Right lobe of liver (tissue), 6 donors: ENCODE measurements around the gene REC114. TPM values are rescaled to one million over a fixed set of nuclear protein-coding genes. Genes with fewer than 3 reads are reported as not detected.

Source experiments
- ATAC-seq, 4 donors: fragments of 200-7000 bp; cut with Tn5 transposase; one replicate each; pipeline ENCODE4 v1.9.1; 2020; ENCODE audit warnings: mild to moderate bottlenecking in 4 of 4, moderate library complexity in 4 of 4
- DNase-seq, 3 donors: peaks; one replicate each; pipeline ENCODE4 v3.0.0-alpha.2; 2020
- H3K27ac ChIP-seq, 3 donors: fragments of 200-600 bp; one replicate each; pipeline ENCODE4 v1.8.0; 2022
- H3K27me3 ChIP-seq, 2 donors: fragments of 200-600 bp; one replicate each; pipeline ENCODE4 v1.8.0; 2022
- H3K36me3 ChIP-seq, 4 donors: fragments of 200-600 bp; sonication (generic) in 1 of 4; one replicate each; pipeline versions ENCODE4 v1.5.1 to v1.8.0; 2017 to 2022; ENCODE audit warnings: control low read depth in 1 of 4
- H3K4me1 ChIP-seq, 4 donors: fragments of 200-600 bp; sonication (generic) in 1 of 4; one replicate each; pipeline versions ENCODE4 v1.5.1 to v1.8.0; 2017 to 2022; ENCODE audit warnings: control low read depth in 1 of 4
- H3K4me3 ChIP-seq, 3 donors: fragments of 200-600 bp; one replicate each; pipeline ENCODE4 v1.8.0; 2022
- H3K9me3 ChIP-seq, 4 donors: fragments of 200-600 bp; sonication (generic) in 1 of 4; one replicate each; pipeline versions ENCODE4 v1.5.1 to v1.8.0; 2017 to 2022; ENCODE audit warnings: control low read depth in 1 of 4
- POLR2A ChIP-seq: fragments of 450-650 bp; IDR thresholded peaks from one replicate; pipeline ENCODE4 v1.6.1; 2017; ENCODE audit warnings: antibody characterized with exemption, mild to moderate bottlenecking
- WGBS: methylation state at CpG from one replicate; pipeline ENCODE4 v1.1.6; 2018; ENCODE audit warnings: low coverage, low lambda C conversion rate; ENCODE audit not compliant: insufficient coverage; ENCODE audit errors: missing lambda C conversion rate; 5-methylcytosine and 5-hydroxymethylcytosine counted together
- intact Hi-C, 2 donors: fragments of 100-400 bp; cut with DNase I; formaldehyde crosslinking; loops; one replicate each; pipeline versions ENCODE4 v1.11.2 to v1.14.1; 2022
- total RNA-seq, 6 experiments: library from RNA; depleted of rRNA in 2 of 6; stranded (reverse); fragments of >200 nt in 2 of 6; fragmentation: NEBNext Ultra II Directional in 3 of 6; extraction: Animal tissue kit (Norgen Biotek cat#: 25700) in 3 of 6; gene quantifications; one replicate each; pipeline versions ENCODE4 v1.1.0 to v1.2.4, GENCODE V29; 2016 to 2023
- TF ChIP-seq, protein P1 (sequence below), 4 donors: fragments of 200-600 bp in 3 of 4; fragments of 450-650 bp in 1 of 4; IDR thresholded peaks; one replicate each; pipeline versions ENCODE4 v1.5.1 to v1.8.0; 2016 to 2022; ENCODE audit warnings: antibody characterized with exemption in 4 of 4, mild to moderate bottlenecking in 2 of 4
- donor health status: DM: no; HTN: yes; CAD: no.
- donor health status: DM: no; HTN: no; CAD: no.
- donor health status: DM: no; HTN: no; CAD: no.
- donor health status: DM: no; HTN: yes; CAD: no.
- donor health status: DM: no; HTN: yes; CAD: no.

Gene REC114
- total RNA-seq, 6 experiments from 2014 or later: not detected

DNA sequence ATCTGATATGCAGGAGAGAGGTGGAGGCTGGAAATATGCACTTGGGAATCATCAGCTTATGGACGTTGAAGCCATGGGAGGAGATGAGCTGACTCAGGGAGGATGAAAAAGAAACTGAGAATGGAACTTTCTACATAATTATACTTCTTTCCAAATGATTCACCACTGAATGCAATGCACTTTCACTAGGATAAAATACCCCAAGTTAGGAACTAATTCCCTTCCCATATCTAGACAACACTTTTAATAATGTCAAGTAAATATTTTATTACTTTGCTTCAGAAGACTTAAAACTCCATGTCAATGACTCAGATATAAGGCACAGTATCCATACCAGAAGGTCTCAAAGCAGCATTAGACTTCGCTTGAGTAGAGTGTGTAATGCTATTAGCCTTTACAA is 166.0 kb downstream of the REC114 start:
- Histone ChIP-seq H3K36me3 (no peaks in the 10 kb centered on the region), H3K9me3 (no peaks in the 10 kb centered on the region), H3K27ac (no peak overlapping the region), H3K4me1 (peaks cover 0 to 5% (median 0%) of the 10 kb centered on the region in 4 donors), H3K4me3 (no peak overlapping the region), H3K27me3 (no peaks in the 10 kb centered on the region)
- DNase-seq (no peak), ATAC-seq (no peak)
- intact Hi-C loops: no loop called here
- TF ChIP-seq, protein P1, sequence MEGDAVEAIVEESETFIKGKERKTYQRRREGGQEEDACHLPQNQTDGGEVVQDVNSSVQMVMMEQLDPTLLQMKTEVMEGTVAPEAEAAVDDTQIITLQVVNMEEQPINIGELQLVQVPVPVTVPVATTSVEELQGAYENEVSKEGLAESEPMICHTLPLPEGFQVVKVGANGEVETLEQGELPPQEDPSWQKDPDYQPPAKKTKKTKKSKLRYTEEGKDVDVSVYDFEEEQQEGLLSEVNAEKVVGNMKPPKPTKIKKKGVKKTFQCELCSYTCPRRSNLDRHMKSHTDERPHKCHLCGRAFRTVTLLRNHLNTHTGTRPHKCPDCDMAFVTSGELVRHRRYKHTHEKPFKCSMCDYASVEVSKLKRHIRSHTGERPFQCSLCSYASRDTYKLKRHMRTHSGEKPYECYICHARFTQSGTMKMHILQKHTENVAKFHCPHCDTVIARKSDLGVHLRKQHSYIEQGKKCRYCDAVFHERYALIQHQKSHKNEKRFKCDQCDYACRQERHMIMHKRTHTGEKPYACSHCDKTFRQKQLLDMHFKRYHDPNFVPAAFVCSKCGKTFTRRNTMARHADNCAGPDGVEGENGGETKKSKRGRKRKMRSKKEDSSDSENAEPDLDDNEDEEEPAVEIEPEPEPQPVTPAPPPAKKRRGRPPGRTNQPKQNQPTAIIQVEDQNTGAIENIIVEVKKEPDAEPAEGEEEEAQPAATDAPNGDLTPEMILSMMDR (IDR thresholded peaks at IDR 0.05): no peak
- TF ChIP-seq POLR2A: no peak
- 83% methylated on average over 2 of the region's 2 CpGs for WGBS

Other genes with a start within 250 kb of the REC114 start
- gene HCN4, start 74.2 kb upstream of the REC114 start, total RNA-seq: under 1 TPM in 1 of 6 experiments, not detected in 5; 0.06 TPM
- 10 to 100 TPM; 25.4 to 49.9 (median 35.4) TPM for gene NPTN, start 190.2 kb downstream of the REC114 start, total RNA-seq
- gene CD276, start 241.2 kb downstream of the REC114 start, total RNA-seq: 10 to 100 TPM; 18.8 to 56.5 (median 23.8) TPM